Astrocyte of the cerebellum (primary cell): Measurements from ENCODE around the gene S100PBP.

Source experiments
- DNase-seq: peaks from one replicate; pipeline ENCODE4 v3.0.0-alpha.2; 2011; ENCODE audit warnings: low read depth
- H3K4me3 ChIP-seq: 2 replicates; pipeline ENCODE4 v1.5.1; 2011; ENCODE audit warnings: mild to moderate bottlenecking, low read depth, low read length, moderate library complexity
- CTCF ChIP-seq: IDR thresholded peaks from 2 replicates; pipeline ENCODE4 v1.5.1; 2012; ENCODE audit warnings: low read length, low read depth, moderate library complexity, mild to moderate bottlenecking; ENCODE audit errors: missing control alignments
- in situ Hi-C: cut with HindIII; loops from 2 replicates; pipeline ENCODE4 v1.10.0; 2017; ENCODE audit warnings: low sequenced_read_pairs

S100PBP gene

GRCh38 chr1:32774950-32775634, 42.4 kb upstream of the S100PBP start:
- in situ Hi-C loops, result no loop called here
- peak; percentile 5 for TF ChIP-seq CTCF

GRCh38 chr1:32775640-32776337, 41.7 kb upstream of the S100PBP start:
- no peak for DNase-seq
- no peak overlapping the region for H3K4me3 ChIP-seq
- in situ Hi-C loops, result no loop called here
- TF ChIP-seq CTCF, result no peak

More at GRCh38 chr1:32774950-32775634, 42.4 kb upstream of the S100PBP start:
- no peak overlapping the region for H3K4me3 ChIP-seq
- peak; percentile 90 for DNase-seq

GRCh38 chr1:32779242-32779641, 38.2 kb upstream of the S100PBP start:
- no peak for DNase-seq
- TF ChIP-seq CTCF, result no peak
- in situ Hi-C loops, result no loop called here
- no peak overlapping the region for H3K4me3 ChIP-seq

- DNase-seq, result no peak
- no peak overlapping the region for H3K4me3 ChIP-seq
- in situ Hi-C loops, result loop anchor here (5.0 kb wide), 1 partner anchor 68 kb away; no protein-coding TSS in a partner anchor
- no peak for TF ChIP-seq CTCF
Measured at GRCh38 chr1:32780005-32780404, 37.4 kb upstream of the S100PBP start.

GRCh38 chr1:32780628-32781234, 36.7 kb upstream of the S100PBP start:
- peak; percentile 32 for DNase-seq
- no peak for TF ChIP-seq CTCF
- in situ Hi-C loops, result loop anchor here (5.0 kb wide), 1 partner anchor 68 kb away; no protein-coding TSS in a partner anchor
- no peak overlapping the region for H3K4me3 ChIP-seq

GRCh38 chr1:32782086-32782485, 35.4 kb upstream of the S100PBP start:
- H3K4me3 ChIP-seq, result no peak overlapping the region
- in situ Hi-C loops, result loop anchor here (5.0 kb wide), 1 partner anchor 70 kb away; no protein-coding TSS in a partner anchor
- no peak for DNase-seq
- no peak for TF ChIP-seq CTCF
